Central memory CD8-positive, alpha-beta T cell (primary cell): Measurements from ENCODE around the gene GPM6B.

Experiments
- ATAC-seq: fragments of 150-1000 bp; cut with Tn5 transposase; replicated peaks from 2 replicates; pipeline ENCODE4 v1.10.0; 2022; ENCODE audit warnings: mild to moderate bottlenecking, moderate FRiP score, moderate number of reproducible peaks; ENCODE audit not compliant: poor library complexity, severe bottlenecking; ENCODE audit errors: extremely low read depth
- DNase-seq, 2 donors: peaks; one replicate each; pipeline ENCODE4 v3.0.0; 2021; ENCODE audit warnings: low spot score in 2 of 2
- H3K27ac Mint-ChIP-seq: one replicate; pipeline ENCODE4 v1.8.0; 2022; ENCODE audit warnings: low read depth, mild to moderate bottlenecking, moderate library complexity, mixed read lengths
- H3K27me3 Mint-ChIP-seq: one replicate; pipeline ENCODE4 v1.8.0; 2022; ENCODE audit warnings: mixed read lengths
- H3K36me3 Mint-ChIP-seq: one replicate; pipeline ENCODE4 v1.8.0; 2022; ENCODE audit warnings: mild to moderate bottlenecking, moderate library complexity, mixed read lengths; ENCODE audit not compliant: insufficient read depth
- H3K4me1 Mint-ChIP-seq: one replicate; pipeline ENCODE4 v1.8.0; 2022; ENCODE audit warnings: mixed read lengths
- H3K4me3 Mint-ChIP-seq: one replicate; pipeline ENCODE4 v1.8.0; 2022; ENCODE audit warnings: mild to moderate bottlenecking, moderate library complexity, mixed read lengths
- H3K9me3 Mint-ChIP-seq: one replicate; pipeline ENCODE4 v1.8.0; 2022; ENCODE audit warnings: mixed read lengths

GPM6B gene

GRCh38 chrX:13836575-13836974 is 19.7 kb upstream of the GPM6B start:
- Mint-ChIP-seq H3K27ac (no peak overlapping the region), H3K4me1 (no peaks in the 10 kb centered on the region), H3K9me3 (peaks cover under 1% of the 10 kb centered on the region), H3K27me3 (peaks cover 3% of the 10 kb centered on the region), H3K36me3 (no peaks in the 10 kb centered on the region), H3K4me3 (no peak overlapping the region)
- DNase-seq (no peak), ATAC-seq (no peak)

- Mint-ChIP-seq H3K4me3 (no peak overlapping the region), H3K4me1 (no peaks in the 10 kb centered on the region), H3K36me3 (no peaks in the 10 kb centered on the region), H3K27ac (no peak overlapping the region), H3K27me3 (no peaks in the 10 kb centered on the region), H3K9me3 (no peaks in the 10 kb centered on the region)
- no peak for DNase-seq
- ATAC-seq = no peak
Measured at GRCh38 chrX:13835825-13836224, 18.9 kb upstream of the GPM6B start.

- H3K9me3 Mint-ChIP-seq = no peaks in the 10 kb centered on the region
- no peak for DNase-seq
- ATAC-seq = no peak
- no peaks in the 10 kb centered on the region for H3K36me3 Mint-ChIP-seq
- no peaks in the 10 kb centered on the region for H3K4me1 Mint-ChIP-seq
- no peak overlapping the region for H3K27ac Mint-ChIP-seq
- H3K27me3 Mint-ChIP-seq = no peaks in the 10 kb centered on the region
- no peak overlapping the region for H3K4me3 Mint-ChIP-seq
Measured at GRCh38 chrX:13834355-13834754, 17.5 kb upstream of the GPM6B start.

GRCh38 chrX:13829983-13830382 is 13.1 kb upstream of the GPM6B start:
- no peak for DNase-seq
- no peak overlapping the region for H3K4me3 Mint-ChIP-seq
- no peak for ATAC-seq
- no peaks in the 10 kb centered on the region for H3K4me1 Mint-ChIP-seq
- H3K27me3 Mint-ChIP-seq = no peaks in the 10 kb centered on the region
- no peaks in the 10 kb centered on the region for H3K36me3 Mint-ChIP-seq
- no peak overlapping the region for H3K27ac Mint-ChIP-seq
- no peaks in the 10 kb centered on the region for H3K9me3 Mint-ChIP-seq

GRCh38 chrX:13828392-13828791 is 11.5 kb upstream of the GPM6B start:
- H3K27ac Mint-ChIP-seq = no peak overlapping the region
- no peaks in the 10 kb centered on the region for H3K27me3 Mint-ChIP-seq
- ATAC-seq (no peak), DNase-seq (no peak)
- no peak overlapping the region for H3K4me3 Mint-ChIP-seq
- no peaks in the 10 kb centered on the region for H3K4me1 Mint-ChIP-seq
- H3K36me3 Mint-ChIP-seq = no peaks in the 10 kb centered on the region
- no peaks in the 10 kb centered on the region for H3K9me3 Mint-ChIP-seq

- H3K4me1 Mint-ChIP-seq = no peaks in the 10 kb centered on the region
- no peak overlapping the region for H3K4me3 Mint-ChIP-seq
- ATAC-seq (no peak), DNase-seq (no peak)
- H3K36me3 Mint-ChIP-seq = no peaks in the 10 kb centered on the region
- H3K27ac Mint-ChIP-seq = no peak overlapping the region
- H3K9me3 Mint-ChIP-seq = no peaks in the 10 kb centered on the region
- H3K27me3 Mint-ChIP-seq = no peaks in the 10 kb centered on the region
Measured at GRCh38 chrX:13827298-13828090, 10.6 kb upstream of the GPM6B start.

- Mint-ChIP-seq H3K4me3 (no peak overlapping the region), H3K36me3 (no peaks in the 10 kb centered on the region), H3K4me1 (no peaks in the 10 kb centered on the region), H3K27me3 (no peaks in the 10 kb centered on the region), H3K9me3 (no peaks in the 10 kb centered on the region), H3K27ac (no peak overlapping the region)
- ATAC-seq = no peak
- DNase-seq = no peak
Measured at GRCh38 chrX:13826770-13827169, 9.9 kb upstream of the GPM6B start.

GRCh38 chrX:13825178-13825762 is 8.4 kb upstream of the GPM6B start:
- no peaks in the 10 kb centered on the region for H3K36me3 Mint-ChIP-seq
- ATAC-seq = no peak
- H3K27me3 Mint-ChIP-seq = peaks cover 4% of the 10 kb centered on the region

GRCh38 chrX:13824746-13825145 is 7.9 kb upstream of the GPM6B start:
- no peak for ATAC-seq
- no peaks in the 10 kb centered on the region for H3K4me1 Mint-ChIP-seq

More at GRCh38 chrX:13825178-13825762, 8.4 kb upstream of the GPM6B start:
- no peaks in the 10 kb centered on the region for H3K4me1 Mint-ChIP-seq
- no peak for DNase-seq
- no peaks in the 10 kb centered on the region for H3K9me3 Mint-ChIP-seq
- no peak overlapping the region for H3K27ac Mint-ChIP-seq
- no peak overlapping the region for H3K4me3 Mint-ChIP-seq

GRCh38 chrX:13821738-13822137 is 4.8 kb upstream of the GPM6B start:
- Mint-ChIP-seq H3K4me3 (no peak overlapping the region), H3K36me3 (no peaks in the 10 kb centered on the region)

More at GRCh38 chrX:13824746-13825145, 7.9 kb upstream of the GPM6B start:
- Mint-ChIP-seq H3K27me3 (peaks cover 9% of the 10 kb centered on the region), H3K27ac (no peak overlapping the region), H3K4me3 (no peak overlapping the region), H3K36me3 (no peaks in the 10 kb centered on the region), H3K9me3 (no peaks in the 10 kb centered on the region)
- DNase-seq = no peak

GRCh38 chrX:13816176-13816575 is 717 bp downstream of the GPM6B start:
- H3K27me3 Mint-ChIP-seq = peaks cover 45% of the 10 kb centered on the region

More at GRCh38 chrX:13821738-13822137, 4.8 kb upstream of the GPM6B start:
- H3K4me1 Mint-ChIP-seq = no peaks in the 10 kb centered on the region
- ATAC-seq (no peak), DNase-seq (no peak)
- H3K27ac Mint-ChIP-seq = no peak overlapping the region
- peaks cover 25% of the 10 kb centered on the region for H3K27me3 Mint-ChIP-seq
- no peaks in the 10 kb centered on the region for H3K9me3 Mint-ChIP-seq

GRCh38 chrX:13815664-13816063 is 1.2 kb downstream of the GPM6B start:
- H3K36me3 Mint-ChIP-seq = peaks cover 2% of the 10 kb centered on the region
- H3K27me3 Mint-ChIP-seq = peaks cover 45% of the 10 kb centered on the region
- H3K27ac Mint-ChIP-seq = no peak overlapping the region
- DNase-seq (no peak), ATAC-seq (no peak)
- H3K4me1 Mint-ChIP-seq = no peaks in the 10 kb centered on the region
- H3K4me3 Mint-ChIP-seq = no peak overlapping the region
- H3K9me3 Mint-ChIP-seq = no peaks in the 10 kb centered on the region

More at GRCh38 chrX:13816176-13816575, 717 bp downstream of the GPM6B start:
- no peak for ATAC-seq
- DNase-seq = no peak
- Mint-ChIP-seq H3K4me1 (no peaks in the 10 kb centered on the region), H3K36me3 (peaks cover 2% of the 10 kb centered on the region), H3K9me3 (no peaks in the 10 kb centered on the region), H3K4me3 (no peak overlapping the region), H3K27ac (no peak overlapping the region)

- no peak for DNase-seq
- Mint-ChIP-seq H3K4me3 (no peak overlapping the region), H3K27ac (no peak overlapping the region), H3K4me1 (no peaks in the 10 kb centered on the region), H3K36me3 (no peaks in the 10 kb centered on the region), H3K9me3 (no peaks in the 10 kb centered on the region), H3K27me3 (peaks cover 21% of the 10 kb centered on the region)
- no peak for ATAC-seq
Measured at GRCh38 chrX:13808865-13809264, 8.0 kb downstream of the GPM6B start.
